OCI-LY3 (cell line): ENCODE results near the gene ARNT2.
"Not testable (repeated sequence)": the region's sequence is repeated elsewhere in the genome, so short reads cannot be mapped to it uniquely, and the experiment has no call there.

Experiments
- H2AFZ ChIP-seq: fragments of 200-600, 300-600 bp; shearing (Covaris generic); 2 replicates; pipeline ENCODE4 v1.6.0; 2014; ENCODE audit warnings: antibody characterized with exemption, low read depth, low read length
- H3K27ac ChIP-seq: fragments of 200-600, 300-600 bp; sonication (generic); 2 replicates; pipeline ENCODE4 v1.5.1; 2014; ENCODE audit warnings: mild to moderate bottlenecking, low read length, moderate library complexity, mixed read lengths
- H3K27me3 ChIP-seq: fragments of 200-600, 300-600 bp; sonication (generic); 2 replicates; pipeline ENCODE4 v1.6.1; 2014; ENCODE audit warnings: low read depth, low read length, mixed read lengths
- H3K36me3 ChIP-seq: fragments of 200-600, 300-600 bp; sonication (generic); replicated peaks from 2 replicates; pipeline ENCODE3; 2014; ENCODE audit warnings: low read depth, low read length, mixed read lengths
- H3K4me1 ChIP-seq: fragments of 300-600, 200-600 bp; sonication (generic); 2 replicates; pipeline ENCODE4 v1.6.1; 2014; ENCODE audit warnings: low read length, mixed read lengths
- H3K4me2 ChIP-seq: fragments of 200-600, 300-600 bp; sonication (generic); 2 replicates; pipeline ENCODE4 v1.6.1; 2014; ENCODE audit warnings: low read length, mixed read lengths
- H3K4me3 ChIP-seq: fragments of 300-600, 200-600 bp; sonication (generic); 2 replicates; pipeline ENCODE4 v1.5.1; 2014; ENCODE audit warnings: antibody characterized with exemption, mild to moderate bottlenecking, low read length, moderate library complexity
- H3K79me2 ChIP-seq: fragments of 300-600, 200-600 bp; shearing (Covaris generic); 2 replicates; pipeline ENCODE4 v1.6.1; 2014; ENCODE audit warnings: mild to moderate bottlenecking, low read length, mixed read lengths
- H3K9ac ChIP-seq: fragments of 300-600, 200-600 bp; shearing (Covaris generic); 2 replicates; pipeline ENCODE4 v1.6.0; 2014; ENCODE audit warnings: mild to moderate bottlenecking, low read length, moderate library complexity
- H3K9me3 ChIP-seq: fragments of 200-600, 300-600 bp; shearing (Covaris generic); 2 replicates; pipeline ENCODE4 v1.6.1; 2014; ENCODE audit warnings: low read length, mixed read lengths; ENCODE audit not compliant: insufficient read depth
- H4K20me1 ChIP-seq: fragments of 200-600, 300-600 bp; sonication (generic); 2 replicates; pipeline ENCODE4 v1.6.1; 2016; ENCODE audit warnings: low read length, mixed read lengths; ENCODE audit not compliant: insufficient read depth
- CTCF ChIP-seq: fragments of 200-600, 300-600 bp; sonication (generic); IDR thresholded peaks from 2 replicates; pipeline ENCODE4 v1.5.1; 2014; ENCODE audit warnings: antibody characterized with exemption, low read length, low read depth
- EZH2phosphoT487 ChIP-seq: fragments of 200-600 bp; shearing (Covaris generic); IDR thresholded peaks from 2 replicates; pipeline ENCODE4 v1.6.1; 2018; ENCODE audit warnings: antibody characterized with exemption, mixed run types, low read depth

ARNT2 gene

GRCh38 chr15:80389370-80389769 lies 14.8 kb upstream of the ARNT2 start:
- Histone ChIP-seq H3K79me2 (no peaks in the 10 kb centered on the region), H3K36me3 (no peaks in the 10 kb centered on the region), H3K9me3 (no peaks in the 10 kb centered on the region), H3K4me2 (no peak overlapping the region), H3K27me3 (peaks cover 21% of the 10 kb centered on the region), H3K9ac (no peak overlapping the region), H3K4me3 (no peak overlapping the region), H3K27ac (no peak overlapping the region), H2AFZ (no peak overlapping the region), H4K20me1 (no peaks in the 10 kb centered on the region), H3K4me1 (no peaks in the 10 kb centered on the region)
- TF ChIP-seq CTCF, result no peak
- no peak for TF ChIP-seq EZH2phosphoT487

GRCh38 chr15:80390942-80391341 lies 13.2 kb upstream of the ARNT2 start:
- H3K9me3 ChIP-seq, H3K4me1 ChIP-seq, H3K79me2 ChIP-seq, H3K4me3 ChIP-seq, H3K4me2 ChIP-seq, H3K36me3 ChIP-seq, H4K20me1 ChIP-seq, H3K27ac ChIP-seq, H2AFZ ChIP-seq, H3K9ac ChIP-seq: not testable (repeated sequence)
- peaks cover 25% of the 10 kb centered on the region for H3K27me3 ChIP-seq

- Histone ChIP-seq H4K20me1 (no peaks in the 10 kb centered on the region), H3K36me3 (no peaks in the 10 kb centered on the region)
Measured at GRCh38 chr15:80395616-80396015, 8.6 kb upstream of the ARNT2 start.

GRCh38 chr15:80396096-80396495 lies 8.1 kb upstream of the ARNT2 start:
- Histone ChIP-seq H3K79me2 (no peaks in the 10 kb centered on the region), H3K36me3 (no peaks in the 10 kb centered on the region), H3K27ac (no peak overlapping the region), H3K27me3 (peaks cover 31% of the 10 kb centered on the region), H3K4me2 (no peak overlapping the region), H3K9ac (no peak overlapping the region), H2AFZ (no peak overlapping the region), H4K20me1 (no peaks in the 10 kb centered on the region), H3K4me3 (no peak overlapping the region), H3K9me3 (no peaks in the 10 kb centered on the region), H3K4me1 (no peaks in the 10 kb centered on the region)
- TF ChIP-seq EZH2phosphoT487 (no peak), CTCF (no peak)

More at GRCh38 chr15:80395616-80396015, 8.6 kb upstream of the ARNT2 start:
- Histone ChIP-seq H3K27ac (no peak overlapping the region), H3K4me3 (no peak overlapping the region), H3K9me3 (no peaks in the 10 kb centered on the region), H2AFZ (no peak overlapping the region), H3K79me2 (no peaks in the 10 kb centered on the region), H3K4me1 (no peaks in the 10 kb centered on the region), H3K9ac (no peak overlapping the region), H3K27me3 (peaks cover 31% of the 10 kb centered on the region), H3K4me2 (no peak overlapping the region)
- no peak for TF ChIP-seq CTCF
- no peak for TF ChIP-seq EZH2phosphoT487

GRCh38 chr15:80399508-80399907 lies 4.7 kb upstream of the ARNT2 start:
- Histone ChIP-seq H3K4me3 (no peak overlapping the region), H3K9me3 (no peaks in the 10 kb centered on the region), H3K27ac (no peak overlapping the region), H3K36me3 (no peaks in the 10 kb centered on the region), H3K9ac (no peak overlapping the region), H3K4me1 (no peaks in the 10 kb centered on the region), H3K79me2 (no peaks in the 10 kb centered on the region), H4K20me1 (no peaks in the 10 kb centered on the region), H3K4me2 (no peak overlapping the region), H2AFZ (no peak overlapping the region), H3K27me3 (peaks cover 31% of the 10 kb centered on the region)
- TF ChIP-seq EZH2phosphoT487, result no peak
- no peak for TF ChIP-seq CTCF
